Common myeloid progenitor, CD34-positive (primary cell): ENCODE measurements around the gene CRACDL.
"Not testable (repeated sequence)": the region's sequence is repeated elsewhere in the genome, so short reads cannot be mapped to it uniquely, and the experiment has no call there.

ENCODE experiments used
- CTCF ChIA-PET: fragments of 350-600 bp; sonication (Branson Sonifier 250); formaldehyde crosslinking; loops from one replicate; lab custom pipeline; 2021; ENCODE audit warnings: antibody characterized with exemption; lab: Charles Lee
- POLR2A ChIA-PET: fragments of 350-600 bp; sonication (Branson Sonifier 250); formaldehyde crosslinking; loops from one replicate; lab custom pipeline; 2021; ENCODE audit warnings: antibody characterized with exemption; lab: Charles Lee
- DNase-seq, 3 donors: peaks; one replicate each; pipeline versions ENCODE4 v3.0.0 to v3.0.0-alpha.2; 2013
- H3K27ac ChIP-seq, 2 experiments: 1 replicate in 1 of 2; 2 replicates in 1 of 2; pipeline ENCODE4 v1.7.0; 2013; ENCODE audit warnings: inconsistent platforms in 2 of 2, low read length in 2 of 2, mild to moderate bottlenecking in 2 of 2, low read depth in 1 of 2, moderate library complexity in 1 of 2; ENCODE audit not compliant: severe bottlenecking in 2 of 2, insufficient read depth in 1 of 2, poor library complexity in 1 of 2
- H3K27me3 ChIP-seq, 5 experiments: replicated peaks in 2 of 5; 1 replicate in 3 of 5; 2 replicates in 2 of 5; pipeline versions ENCODE4 v1.6.1 to v1.7.0; 2013; ENCODE audit warnings: low read length in 4 of 5, mild to moderate bottlenecking in 2 of 5, moderate library complexity in 2 of 5, inconsistent platforms in 1 of 5; ENCODE audit not compliant: insufficient read depth in 5 of 5, control insufficient read depth in 4 of 5
- H3K36me3 ChIP-seq, 4 experiments: 1 replicate in 2 of 4; 2 replicates in 2 of 4; pipeline versions ENCODE4 v1.6.1 to v1.7.0; 2013; ENCODE audit warnings: low read length in 3 of 4, control low read depth in 1 of 4, mild to moderate bottlenecking in 1 of 4; ENCODE audit not compliant: control insufficient read depth in 4 of 4, insufficient read depth in 4 of 4
- H3K4me1 ChIP-seq, 4 experiments: 1 replicate in 3 of 4; 2 replicates in 1 of 4; pipeline versions ENCODE4 v1.6.1 to v1.7.1; 2013; ENCODE audit warnings: low read length in 3 of 4, mild to moderate bottlenecking in 3 of 4, control low read depth in 1 of 4, inconsistent platforms in 1 of 4, moderate library complexity in 1 of 4; ENCODE audit not compliant: control insufficient read depth in 4 of 4, insufficient read depth in 4 of 4; ENCODE audit errors: control extremely low read depth in 1 of 4
- H3K4me3 ChIP-seq, 7 experiments: 1 replicate in 4 of 7; 2 replicates in 3 of 7; pipeline versions ENCODE4 v1.5.1 to v1.7.0; 2013; ENCODE audit warnings: mild to moderate bottlenecking in 7 of 7, low read length in 6 of 7, moderate library complexity in 6 of 7, inconsistent platforms in 2 of 7, low read depth in 2 of 7, control low read depth in 1 of 7; ENCODE audit not compliant: insufficient read depth in 4 of 7, control insufficient read depth in 1 of 7; ENCODE audit errors: extremely low read depth in 1 of 7
- H3K9me3 ChIP-seq, 5 experiments: 1 replicate in 4 of 5; 2 replicates in 1 of 5; pipeline versions ENCODE4 v1.6.1 to v1.7.1; 2013; ENCODE audit warnings: low read length in 4 of 5, mild to moderate bottlenecking in 2 of 5, inconsistent platforms in 1 of 5, low read depth in 1 of 5, moderate library complexity in 1 of 5; ENCODE audit not compliant: control insufficient read depth in 4 of 5, insufficient read depth in 2 of 5; ENCODE audit errors: control extremely low read depth in 1 of 5
- WGBS: methylation state at CpG from one replicate; pipeline ENCODE4 v1.1.5; 2013; ENCODE audit not compliant: insufficient coverage; 5-methylcytosine and 5-hydroxymethylcytosine counted together

The CRACDL gene

DNA sequence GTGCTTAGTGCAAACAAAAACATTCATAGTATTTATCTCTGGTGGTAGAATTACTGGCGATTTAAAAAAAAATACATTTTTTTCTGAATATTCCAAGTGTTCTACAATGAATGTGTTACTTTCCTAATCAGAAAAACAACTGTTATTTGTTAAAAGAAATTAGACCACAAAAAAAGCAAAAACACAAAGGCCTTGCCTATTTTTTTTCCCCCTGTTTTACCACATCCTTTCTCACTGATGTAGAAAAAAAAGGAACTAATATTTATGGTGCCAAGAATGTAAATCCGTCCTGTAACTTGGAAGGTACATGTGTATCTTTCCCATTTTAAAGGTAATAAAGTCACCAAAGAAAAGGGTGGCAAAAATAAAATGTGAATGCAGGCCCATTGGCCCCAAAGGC is 176.7 kb downstream of the CRACDL start:
- DNase-seq: peak; percentile 45 to 86 (median 81)
- H3K4me3 ChIP-seq: no peak overlapping the region
- H3K4me1 ChIP-seq: peaks cover 21 to 66% (median 53%) of the 10 kb centered on the region in 4 experiments
- no peak overlapping the region for H3K27ac ChIP-seq
- H3K9me3 ChIP-seq: no peaks in the 10 kb centered on the region
- no CpG with 5 or more reads among the region's 2 CpGs for WGBS
- no peaks in the 10 kb centered on the region for H3K36me3 ChIP-seq
- ChIA-PET CTCF (interaction anchor here (0.7 to 2.3 kb wide), 5 partner anchors 9 to 67 kb away, joined by 3 to 7 read pairs (median 3); no protein-coding TSS in a partner anchor), POLR2A (interaction anchor here (0.5 to 0.7 kb wide), 2 partner anchors 10 to 97 kb away, joined by 3 to 4 read pairs; no protein-coding TSS in a partner anchor)
- H3K27me3 ChIP-seq: no peaks in the 10 kb centered on the region

DNA sequence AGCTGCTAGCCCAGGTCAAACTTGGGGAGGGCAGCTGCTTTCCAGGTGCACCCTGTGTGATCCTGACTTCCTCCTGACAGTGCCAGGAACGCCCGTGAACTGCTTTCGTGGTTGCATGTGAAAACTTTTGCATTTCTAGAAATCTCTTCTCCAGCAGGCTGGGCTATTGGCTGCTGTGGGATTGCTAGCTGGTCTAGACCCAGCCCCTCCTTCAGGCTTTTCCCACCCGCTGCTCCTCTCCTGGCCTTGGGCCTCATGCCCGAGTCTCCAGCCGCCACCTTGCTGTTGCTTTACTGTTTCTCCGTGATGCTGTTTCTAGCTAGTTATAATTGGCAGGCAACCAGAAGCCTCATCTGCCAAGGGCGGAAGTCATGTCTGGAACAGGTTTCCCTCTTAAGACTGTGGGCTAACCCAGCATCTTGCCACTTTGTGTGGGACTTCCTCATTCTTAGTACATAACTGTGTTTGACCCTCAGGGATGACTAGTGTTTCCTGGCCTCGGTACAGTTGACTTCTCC is 178.1 kb downstream of the CRACDL start:
- peak; percentile 93 to 98 (median 97) for DNase-seq
- ChIA-PET CTCF (interaction anchor here (1.0 to 2.5 kb wide), 11 partner anchors 10 to 68 kb away, joined by 3 to 12 read pairs (median 7); partner anchors contain the start of gene MGAT4A), POLR2A (interaction anchor here (0.8 to 1.5 kb wide), 5 partner anchors 20 to 70 kb away, joined by 3 to 5 read pairs (median 3); partner anchors contain the start of gene MGAT4A)
- H3K27ac ChIP-seq: peak overlapping the region in 1 of 2 experiments; percentile 10
- WGBS: 0% methylated on average over 9 of the region's 9 CpGs
- H3K27me3 ChIP-seq: no peaks in the 10 kb centered on the region
- H3K4me1 ChIP-seq: peaks cover 21 to 60% (median 48%) of the 10 kb centered on the region in 4 experiments
- no peaks in the 10 kb centered on the region for H3K36me3 ChIP-seq
- H3K9me3 ChIP-seq: no peaks in the 10 kb centered on the region
- H3K4me3 ChIP-seq: peak overlapping the region in 4 of 7 experiments; percentile 12 to 56 (median 40)

DNA sequence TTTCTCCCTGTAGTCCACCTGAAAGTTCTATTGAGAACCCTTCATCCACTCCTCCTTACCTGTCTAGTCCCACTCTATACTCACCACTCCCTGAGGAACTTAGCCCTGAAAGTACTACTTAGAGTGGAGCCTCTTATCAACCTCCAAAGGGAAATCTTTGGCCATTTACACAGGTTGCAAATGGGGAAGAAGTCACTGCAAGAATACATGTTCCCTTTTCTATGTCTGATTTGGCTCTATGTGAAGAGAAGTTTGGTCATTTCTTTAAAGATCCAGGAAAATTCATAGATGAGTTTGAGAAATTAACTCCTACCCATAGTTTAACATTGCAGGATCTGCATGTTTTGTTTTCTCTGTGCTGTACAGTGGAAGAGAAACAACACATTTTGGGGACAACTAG is 182.2 kb downstream of the CRACDL start:
- CTCF ChIA-PET: interaction anchor here (1.0 kb wide), 1 partner anchor 9 kb away, joined by 3 read pairs; no protein-coding TSS in a partner anchor
- no peak overlapping the region for H3K27ac ChIP-seq
- H3K4me3 ChIP-seq: no peak overlapping the region
- POLR2A ChIA-PET: no interaction called here
- no peaks in the 10 kb centered on the region for H3K27me3 ChIP-seq
- no peak for DNase-seq
- no peaks in the 10 kb centered on the region for H3K9me3 ChIP-seq
- no peaks in the 10 kb centered on the region for H3K36me3 ChIP-seq
- H3K4me1 ChIP-seq: peaks cover 10 to 29% (median 19%) of the 10 kb centered on the region in 4 experiments

DNA sequence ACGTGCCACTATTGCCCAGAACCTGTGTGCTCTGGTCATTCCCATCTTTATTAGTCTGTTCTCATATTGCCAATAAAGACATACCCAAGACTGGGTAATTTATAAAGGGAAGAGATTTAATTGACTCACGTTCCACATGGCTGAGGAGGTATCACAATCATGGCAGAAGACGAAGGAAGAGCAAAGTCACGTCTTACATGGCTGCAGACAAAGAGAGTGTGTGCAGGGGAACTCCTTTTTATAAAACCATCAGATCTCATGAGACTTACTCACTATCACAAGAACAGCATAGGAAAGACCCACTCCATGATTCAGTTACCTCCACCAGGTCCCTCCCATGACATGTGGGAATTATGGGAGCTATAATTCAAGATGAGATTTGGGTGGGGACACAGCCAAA is 183.3 kb downstream of the CRACDL start:
- H3K36me3 ChIP-seq, CTCF ChIA-PET, H3K27ac ChIP-seq, H3K9me3 ChIP-seq, H3K27me3 ChIP-seq, POLR2A ChIA-PET, H3K4me3 ChIP-seq, DNase-seq: not testable (repeated sequence)
- WGBS: no CpG with 5 or more reads among the region's 4 CpGs
- H3K4me1 ChIP-seq: peaks cover 3 to 29% (median 9%) of the 10 kb centered on the region in 4 experiments

DNA sequence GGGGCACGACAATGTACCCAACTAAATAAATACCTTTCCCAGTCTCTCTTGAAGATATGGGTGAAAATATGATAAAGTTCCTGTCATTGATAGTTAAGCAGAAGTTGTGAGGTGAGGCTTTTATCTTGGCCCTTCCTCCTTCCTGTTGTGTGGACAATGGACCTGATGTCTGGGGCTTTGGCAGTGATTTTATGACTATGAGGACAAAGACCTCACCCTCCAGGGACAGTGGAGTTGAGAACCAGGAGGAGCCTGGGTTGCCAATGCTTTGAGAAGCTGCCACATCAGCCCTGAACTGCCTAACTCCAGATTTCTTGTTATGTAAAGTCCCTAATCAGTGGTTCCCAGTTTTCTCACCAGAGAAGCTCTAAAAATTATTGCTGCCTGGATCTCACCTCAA is 184.3 kb downstream of the CRACDL start:
- H3K36me3 ChIP-seq: no peaks in the 10 kb centered on the region
- DNase-seq: no peak
- peaks cover 0 to 21% (median 2%) of the 10 kb centered on the region in 4 experiments for H3K4me1 ChIP-seq
- no peaks in the 10 kb centered on the region for H3K27me3 ChIP-seq
- H3K4me3 ChIP-seq: no peak overlapping the region
- H3K27ac ChIP-seq: no peak overlapping the region
- ChIA-PET POLR2A (no interaction called here), CTCF (interaction anchor here (0.6 kb wide), 1 partner anchor 61 kb away, joined by 3 read pairs; no protein-coding TSS in a partner anchor)
- H3K9me3 ChIP-seq: no peaks in the 10 kb centered on the region
- no CpG with 5 or more reads among the region's 1 CpG for WGBS

DNA sequence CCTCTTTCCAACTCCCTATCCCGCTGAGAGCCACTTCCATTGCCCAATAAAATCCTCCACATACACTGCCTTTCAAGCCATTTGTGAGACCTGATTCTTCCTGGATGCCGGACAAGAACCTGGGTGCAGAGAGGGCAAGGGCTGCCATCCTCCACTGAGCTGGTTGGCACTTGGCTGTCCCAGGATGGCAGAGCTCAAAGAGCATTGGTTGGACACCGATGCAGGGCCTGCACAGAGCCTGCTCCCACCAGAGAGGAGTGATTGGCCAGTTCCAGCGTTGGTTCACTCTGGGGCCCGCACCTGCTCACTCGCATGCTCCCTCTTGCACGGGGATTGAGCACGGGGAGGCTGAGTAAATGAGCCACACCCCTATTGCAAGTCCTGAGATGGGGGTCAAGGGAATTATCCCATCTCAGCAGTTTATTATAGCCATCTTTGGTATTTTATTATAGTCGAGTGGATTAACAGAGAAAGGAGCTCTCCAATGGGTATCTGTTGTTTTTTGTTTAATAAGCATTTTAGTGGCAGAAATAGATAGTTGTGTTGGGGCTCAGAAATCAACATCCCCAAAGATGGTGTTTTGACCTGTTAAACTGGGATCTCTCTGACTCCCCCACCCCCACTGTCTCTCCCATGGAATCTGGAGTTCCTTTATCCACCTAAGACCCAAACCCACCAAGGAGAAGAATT is 185.3 kb downstream of the CRACDL start:
- POLR2A ChIA-PET: no interaction called here
- no peaks in the 10 kb centered on the region for H3K36me3 ChIP-seq
- 94% methylated on average over 6 of the region's 9 CpGs for WGBS
- no peak overlapping the region for H3K4me3 ChIP-seq
- no peak for DNase-seq
- no peaks in the 10 kb centered on the region for H3K27me3 ChIP-seq
- H3K27ac ChIP-seq: no peak overlapping the region
- CTCF ChIA-PET: no interaction called here
- peaks cover 0 to 21% (median 1%) of the 10 kb centered on the region in 4 experiments for H3K4me1 ChIP-seq
- H3K9me3 ChIP-seq: no peaks in the 10 kb centered on the region

DNA sequence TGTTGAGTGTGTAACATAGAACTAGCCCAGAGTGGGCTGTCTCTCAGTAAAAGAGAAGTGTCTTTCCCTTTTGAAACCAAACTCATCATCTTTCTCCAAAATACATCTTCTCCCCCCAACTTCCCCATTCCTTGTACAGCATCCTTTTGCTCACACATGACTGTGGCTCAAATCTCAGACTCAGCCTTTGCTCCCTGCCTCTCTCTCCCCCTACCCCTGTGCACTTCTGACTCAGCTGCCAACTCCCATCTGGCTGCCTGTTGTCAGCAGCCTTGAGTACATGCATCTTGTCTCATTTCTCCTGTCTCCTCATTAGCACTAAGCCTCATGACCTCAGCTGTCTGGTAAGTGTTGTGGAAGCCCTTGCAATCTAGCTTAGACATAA is 187.0 kb downstream of the CRACDL start:
- no peaks in the 10 kb centered on the region for H3K9me3 ChIP-seq
- H3K36me3 ChIP-seq: no peaks in the 10 kb centered on the region
- ChIA-PET POLR2A (interaction anchor here (0.6 kb wide), 2 partner anchors 10 to 19 kb away, joined by 3 read pairs; no protein-coding TSS in a partner anchor), CTCF (interaction anchor here (1.0 to 2.5 kb wide), 2 partner anchors 9 to 20 kb away, joined by 4 to 12 read pairs; no protein-coding TSS in a partner anchor)
- peak; percentile 43 to 88 (median 78) for DNase-seq
- no peak overlapping the region for H3K4me3 ChIP-seq
- H3K4me1 ChIP-seq: peaks cover 0 to 27% (median 2%) of the 10 kb centered on the region in 4 experiments
- no peak overlapping the region for H3K27ac ChIP-seq
- H3K27me3 ChIP-seq: no peaks in the 10 kb centered on the region
